Loucy (cell line): ENCODE data around the gene PTH1R.

ENCODE experiments used
- H2AFZ ChIP-seq: fragments of 200-600 bp; sonication (generic); 2 replicates; pipeline ENCODE4 v1.6.0; 2016; ENCODE audit warnings: antibody characterized with exemption, mild to moderate bottlenecking, low read length, moderate library complexity
- H3F3A ChIP-seq: fragments of 200-600 bp; 2 replicates; pipeline ENCODE4 v1.6.0; 2016; ENCODE audit warnings: antibody characterized with exemption, low read depth, mild to moderate bottlenecking
- H3K27me3 ChIP-seq: fragments of 200-600 bp; sonication (generic); 2 replicates; pipeline ENCODE4 v1.6.1; 2014; ENCODE audit warnings: low read length, mild to moderate bottlenecking; ENCODE audit not compliant: insufficient read depth, poor library complexity, severe bottlenecking
- H3K36me3 ChIP-seq: fragments of 200-600 bp; sonication (generic); 2 replicates; pipeline ENCODE4 v1.6.1; 2016; ENCODE audit warnings: low read length; ENCODE audit not compliant: insufficient read depth
- H3K4me1 ChIP-seq: fragments of 200-600 bp; sonication (generic); 2 replicates; pipeline ENCODE4 v1.5.1; 2014; ENCODE audit warnings: low read length, mild to moderate bottlenecking; ENCODE audit not compliant: insufficient read depth, poor library complexity, severe bottlenecking
- H3K4me2 ChIP-seq: fragments of 200-600 bp; sonication (generic); 2 replicates; pipeline ENCODE4 v1.6.0; 2014; ENCODE audit warnings: antibody characterized with exemption, low read length, low read depth, mild to moderate bottlenecking; ENCODE audit not compliant: poor library complexity, severe bottlenecking
- H3K4me3 ChIP-seq: fragments of 200-600 bp; sonication (generic); 2 replicates; pipeline ENCODE4 v1.5.1; 2014; ENCODE audit warnings: low read length, mild to moderate bottlenecking, mixed read lengths; ENCODE audit not compliant: poor library complexity, severe bottlenecking
- H3K79me2 ChIP-seq: fragments of 200-600 bp; sonication (generic); 2 replicates; pipeline ENCODE4 v1.6.1; 2014; ENCODE audit warnings: low read length; ENCODE audit not compliant: insufficient read depth
- H3K9ac ChIP-seq: fragments of 200-600 bp; sonication (generic); 2 replicates; pipeline ENCODE4 v1.6.0; 2014; ENCODE audit warnings: mild to moderate bottlenecking, low read depth, low read length, moderate library complexity; ENCODE audit not compliant: poor library complexity, severe bottlenecking
- H3K9me2 ChIP-seq: fragments of 200-600 bp; sonication (generic); replicated peaks from 2 replicates; pipeline ENCODE4 v1.6.1; 2016; ENCODE audit warnings: low read depth, low read length, mixed read lengths
- H3K9me3 ChIP-seq: fragments of 200-600 bp; sonication (generic); 2 replicates; pipeline ENCODE4 v1.6.1; 2014; ENCODE audit warnings: mild to moderate bottlenecking, antibody characterized with exemption, low read length, low read depth; ENCODE audit not compliant: insufficient read depth
- H4K20me1 ChIP-seq: fragments of 200-600 bp; sonication (generic); 2 replicates; pipeline ENCODE4 v1.6.0; 2014; ENCODE audit warnings: antibody characterized with exemption, low read length, mild to moderate bottlenecking; ENCODE audit not compliant: insufficient read depth, poor library complexity, severe bottlenecking
- EZH2phosphoT487 ChIP-seq: fragments of 200-600 bp; IDR thresholded peaks from 2 replicates; pipeline ENCODE4 v1.6.1; 2018; ENCODE audit warnings: antibody characterized with exemption, mild to moderate bottlenecking, moderate library complexity, borderline replicate concordance
- TF ChIP-seq, protein P1 (sequence below): fragments of 200-600 bp; sonication (generic); conservative IDR thresholded peaks from 2 replicates; pipeline ENCODE4 v1.5.1; 2014; ENCODE audit warnings: mild to moderate bottlenecking, antibody characterized with exemption, low read length

The PTH1R gene

DNA sequence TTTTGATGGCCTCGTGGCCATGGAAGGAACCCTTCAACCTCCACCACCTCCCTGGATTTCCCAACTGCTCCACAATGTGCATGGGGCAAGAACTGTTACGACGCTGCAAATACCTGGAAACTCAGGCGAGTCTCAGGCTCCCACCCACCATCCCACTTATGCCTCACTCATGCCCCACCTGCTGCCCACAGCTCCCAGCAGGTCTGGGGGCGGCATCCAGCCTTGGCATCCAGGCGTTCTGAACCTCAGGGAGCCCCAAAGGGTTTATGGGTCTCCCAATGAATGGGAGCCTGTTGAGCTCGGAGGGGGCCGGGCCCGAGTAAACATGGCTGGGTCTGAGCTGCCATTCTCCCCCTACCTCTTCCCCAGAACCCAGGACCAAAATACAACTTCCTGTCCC is 2.0 kb upstream of the PTH1R start:
- H3K4me3 ChIP-seq: no peak overlapping the region
- no peaks in the 10 kb centered on the region for H3K79me2 ChIP-seq
- no peaks in the 10 kb centered on the region for H3F3A ChIP-seq
- no peaks in the 10 kb centered on the region for H3K9me2 ChIP-seq
- no peaks in the 10 kb centered on the region for H3K36me3 ChIP-seq
- no peak overlapping the region for H3K4me2 ChIP-seq
- no peaks in the 10 kb centered on the region for H3K27me3 ChIP-seq
- H3K9ac ChIP-seq: no peak overlapping the region
- no peaks in the 10 kb centered on the region for H4K20me1 ChIP-seq
- no peaks in the 10 kb centered on the region for H3K9me3 ChIP-seq
- H3K4me1 ChIP-seq: no peaks in the 10 kb centered on the region
- H2AFZ ChIP-seq: no peak overlapping the region
- TF ChIP-seq, protein P1, sequence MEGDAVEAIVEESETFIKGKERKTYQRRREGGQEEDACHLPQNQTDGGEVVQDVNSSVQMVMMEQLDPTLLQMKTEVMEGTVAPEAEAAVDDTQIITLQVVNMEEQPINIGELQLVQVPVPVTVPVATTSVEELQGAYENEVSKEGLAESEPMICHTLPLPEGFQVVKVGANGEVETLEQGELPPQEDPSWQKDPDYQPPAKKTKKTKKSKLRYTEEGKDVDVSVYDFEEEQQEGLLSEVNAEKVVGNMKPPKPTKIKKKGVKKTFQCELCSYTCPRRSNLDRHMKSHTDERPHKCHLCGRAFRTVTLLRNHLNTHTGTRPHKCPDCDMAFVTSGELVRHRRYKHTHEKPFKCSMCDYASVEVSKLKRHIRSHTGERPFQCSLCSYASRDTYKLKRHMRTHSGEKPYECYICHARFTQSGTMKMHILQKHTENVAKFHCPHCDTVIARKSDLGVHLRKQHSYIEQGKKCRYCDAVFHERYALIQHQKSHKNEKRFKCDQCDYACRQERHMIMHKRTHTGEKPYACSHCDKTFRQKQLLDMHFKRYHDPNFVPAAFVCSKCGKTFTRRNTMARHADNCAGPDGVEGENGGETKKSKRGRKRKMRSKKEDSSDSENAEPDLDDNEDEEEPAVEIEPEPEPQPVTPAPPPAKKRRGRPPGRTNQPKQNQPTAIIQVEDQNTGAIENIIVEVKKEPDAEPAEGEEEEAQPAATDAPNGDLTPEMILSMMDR: no peak
- no peak for TF ChIP-seq EZH2phosphoT487

DNA sequence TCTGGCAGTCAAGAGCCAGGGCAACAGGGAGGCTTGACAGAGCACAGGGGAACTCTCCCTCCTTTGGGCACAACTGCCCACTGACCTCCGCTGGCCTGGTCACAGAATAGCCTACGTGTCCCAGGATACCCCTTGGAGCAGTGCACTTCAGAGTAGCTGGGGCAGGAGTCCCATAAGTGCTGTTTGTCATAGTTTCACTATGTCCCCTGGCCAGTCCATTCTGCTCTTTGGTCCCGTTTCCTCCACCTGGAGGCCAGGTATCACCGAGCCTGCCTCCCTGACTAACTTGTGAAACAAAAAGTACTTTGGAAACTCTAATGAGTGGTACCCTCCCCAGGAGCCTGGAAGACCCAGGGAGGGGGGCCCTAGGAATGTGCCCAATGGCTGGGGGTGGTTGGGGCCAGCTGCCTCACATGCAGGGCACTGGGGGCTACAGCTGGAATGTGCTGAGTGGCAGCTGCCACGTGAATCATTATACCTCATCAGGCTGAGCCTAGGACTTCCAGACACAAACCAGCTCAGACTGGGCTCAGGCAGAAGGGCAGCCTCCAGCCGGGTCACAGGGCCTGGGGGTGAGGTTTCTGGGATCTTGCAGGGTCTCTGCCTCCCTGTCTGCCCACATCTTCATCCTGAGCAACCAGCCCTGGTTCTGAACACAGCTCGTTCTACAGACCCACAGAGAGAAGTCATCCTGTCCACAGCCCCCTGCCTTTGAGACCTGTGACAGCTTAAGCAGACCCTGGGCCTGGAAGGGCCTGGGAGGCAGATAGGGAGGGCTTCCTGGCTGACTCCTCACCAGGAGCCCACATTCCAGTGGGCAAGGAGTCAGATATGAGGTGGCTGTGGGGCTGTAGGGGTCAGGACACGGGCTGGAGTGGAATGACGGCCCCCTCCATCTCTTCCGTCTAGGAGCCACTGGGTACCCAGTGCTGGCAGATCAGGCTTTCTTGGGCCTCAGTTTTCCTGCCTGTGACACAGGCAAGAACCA is 914 bp upstream of the PTH1R start:
- no peaks in the 10 kb centered on the region for H3K9me3 ChIP-seq
- no peak overlapping the region for H3K4me2 ChIP-seq
- no peaks in the 10 kb centered on the region for H3K9me2 ChIP-seq
- no peak overlapping the region for H3K4me3 ChIP-seq
- no peaks in the 10 kb centered on the region for H3K27me3 ChIP-seq
- no peak for TF ChIP-seq EZH2phosphoT487
- TF ChIP-seq, protein P1: no peak
- no peaks in the 10 kb centered on the region for H3K36me3 ChIP-seq
- H2AFZ ChIP-seq: no peak overlapping the region
- H3K4me1 ChIP-seq: no peaks in the 10 kb centered on the region
- no peaks in the 10 kb centered on the region for H4K20me1 ChIP-seq
- H3K9ac ChIP-seq: no peak overlapping the region
- no peaks in the 10 kb centered on the region for H3F3A ChIP-seq
- no peaks in the 10 kb centered on the region for H3K79me2 ChIP-seq

- no peaks in the 10 kb centered on the region for H3K27me3 ChIP-seq
- TF ChIP-seq, protein P1: no peak
- TF ChIP-seq EZH2phosphoT487: no peak
These were observed 1.4 kb downstream of the PTH1R start for GRCh38 chr3:46878781-46879436.

More at GRCh38 chr3:46878781-46879436, 1.4 kb downstream of the PTH1R start:
- Histone ChIP-seq H3K9ac (no peak overlapping the region), H2AFZ (no peak overlapping the region), H3K79me2 (no peaks in the 10 kb centered on the region), H3F3A (no peaks in the 10 kb centered on the region), H3K4me1 (no peaks in the 10 kb centered on the region), H3K9me3 (no peaks in the 10 kb centered on the region), H3K36me3 (no peaks in the 10 kb centered on the region), H3K4me2 (no peak overlapping the region), H3K9me2 (no peaks in the 10 kb centered on the region), H4K20me1 (no peaks in the 10 kb centered on the region), H3K4me3 (no peak overlapping the region)
